H1 (cell line): ENCODE results near the gene FMNL2. TPM values are rescaled to one million over a fixed set of nuclear protein-coding genes. Genes with fewer than 3 reads are reported as not detected.

Source experiments
- CTCF ChIA-PET: fragments of 300-600 bp; sonication (Branson Sonifier 250); formaldehyde crosslinking; loops from one replicate; lab custom pipeline; 2021; ENCODE audit not compliant: partially characterized antibody; lab: Charles Lee
- POLR2A ChIA-PET: fragments of 300-600 bp; sonication (Branson Sonifier 250); formaldehyde crosslinking; loops from one replicate; lab custom pipeline; 2021; ENCODE audit warnings: inconsistent platforms; ENCODE audit not compliant: partially characterized antibody; lab: Charles Lee
- DNase-seq, 2 experiments: peaks; one replicate each; pipeline versions ENCODE4 v3.0.0 to v3.0.0-alpha.2; 2010 to 2022; ENCODE audit warnings: low spot score in 2 of 2, low read depth in 1 of 2, mixed read lengths in 1 of 2
- FAIRE-seq: peaks from 2 replicates; lab custom pipeline; 2011; peaks lifted over from hg19 to GRCh38; lab: Jason Lieb, UNC
- H2AFZ ChIP-seq: 2 replicates; pipeline ENCODE4 v1.8.1; 2012; ENCODE audit warnings: low read length, inconsistent platforms
- H2AK5ac ChIP-seq: 2 replicates; pipeline ENCODE4 v1.6.1; 2013; ENCODE audit warnings: low read depth, low read length
- H2BK120ac ChIP-seq: replicated peaks from 2 replicates; pipeline ENCODE3; 2013; ENCODE audit warnings: low read depth, low read length, inconsistent platforms
- H2BK12ac ChIP-seq: 2 replicates; pipeline ENCODE4 v1.6.1; 2013; ENCODE audit warnings: low read depth, low read length
- H2BK15ac ChIP-seq: 2 replicates; pipeline ENCODE4 v1.6.1; 2013; ENCODE audit warnings: low read length
- H2BK20ac ChIP-seq: 2 replicates; pipeline ENCODE4 v1.6.1; 2013; ENCODE audit warnings: low read length
- H2BK5ac ChIP-seq: 2 replicates; pipeline ENCODE4 v1.6.1; 2013; ENCODE audit warnings: low read depth, low read length
- H3K14ac ChIP-seq: 2 replicates; pipeline ENCODE4 v1.6.1; 2013; ENCODE audit warnings: inconsistent platforms; ENCODE audit not compliant: insufficient read length
- H3K18ac ChIP-seq: 2 replicates; pipeline ENCODE4 v1.6.1; 2013; ENCODE audit warnings: low read length; ENCODE audit errors: extremely low read depth
- H3K23ac ChIP-seq: 2 replicates; pipeline ENCODE4 v1.6.1; 2013; ENCODE audit warnings: inconsistent platforms; ENCODE audit not compliant: insufficient read length
- H3K23me2 ChIP-seq: 2 replicates; pipeline ENCODE4 v1.6.1; 2013; ENCODE audit warnings: low read depth, low read length
- H3K27ac ChIP-seq: 2 replicates; pipeline ENCODE4 v1.6.1; 2011; ENCODE audit warnings: low read depth, low read length, inconsistent platforms
- H3K27me3 ChIP-seq, 4 experiments: replicated peaks in 1 of 4; 1 replicate in 1 of 4; 2 replicates in 3 of 4; pipeline versions ENCODE4 v1.6.1 to v1.8.1; 2011 to 2013; ENCODE audit warnings: low read length in 3 of 4, mild to moderate bottlenecking in 3 of 4, inconsistent platforms in 2 of 4, mixed read lengths in 2 of 4, moderate library complexity in 1 of 4; ENCODE audit not compliant: control insufficient read depth in 3 of 4, insufficient read depth in 3 of 4; ENCODE audit errors: extremely low read depth in 1 of 4
- H3K36me3 ChIP-seq, 4 experiments: 2 replicates each; pipeline versions ENCODE4 v1.6.1 to v1.8.1; 2011 to 2013; ENCODE audit warnings: mild to moderate bottlenecking in 4 of 4, low read length in 3 of 4, moderate library complexity in 2 of 4, control low read depth in 1 of 4, inconsistent platforms in 1 of 4; ENCODE audit not compliant: insufficient read depth in 4 of 4, control insufficient read depth in 2 of 4
- H3K4ac ChIP-seq: replicated peaks from 2 replicates; pipeline ENCODE3; 2013; ENCODE audit warnings: low read length, low read depth, mixed read lengths, inconsistent platforms; ENCODE audit not compliant: insufficient read length
- H3K4me1 ChIP-seq, 4 experiments: replicated peaks in 1 of 4; 1 replicate in 1 of 4; 2 replicates in 3 of 4; pipeline versions ENCODE4 v1.6.1 to v1.8.1; 2011 to 2013; ENCODE audit warnings: low read length in 3 of 4, inconsistent platforms in 2 of 4, mixed read lengths in 1 of 4; ENCODE audit not compliant: insufficient read depth in 4 of 4, control insufficient read depth in 3 of 4
- H3K4me2 ChIP-seq, 2 experiments: 2 replicates each; pipeline versions ENCODE4 v1.6.1 to v1.8.1; 2011 to 2013; ENCODE audit warnings: low read depth in 2 of 2, low read length in 2 of 2, control low read depth in 1 of 2, inconsistent platforms in 1 of 2, mild to moderate bottlenecking in 1 of 2; ENCODE audit not compliant: insufficient read depth in 1 of 2
- H3K4me3 ChIP-seq, 4 experiments: fragments of 200-600, 300-600 bp in 1 of 4; sonication (generic), shearing (Covaris generic), sonication (Bioruptor Twin) in 1 of 4; 2 replicates each; pipeline versions ENCODE4 v1.5.1 to v1.8.1; 2011 to 2016; ENCODE audit warnings: low read length in 4 of 4, low read depth in 3 of 4, control low read depth in 2 of 4, inconsistent platforms in 2 of 4, mild to moderate bottlenecking in 2 of 4, mixed read lengths in 1 of 4, moderate library complexity in 1 of 4; ENCODE audit not compliant: insufficient read depth in 2 of 4; ENCODE audit errors: extremely low read depth in 1 of 4
- H3K56ac ChIP-seq: replicated peaks from 2 replicates; pipeline ENCODE3; 2013; ENCODE audit warnings: low read depth, mild to moderate bottlenecking, mixed read lengths, low read length, inconsistent platforms; ENCODE audit not compliant: insufficient read length
- H3K79me1 ChIP-seq: 2 replicates; pipeline ENCODE4 v1.6.1; 2013; ENCODE audit warnings: low read depth, low read length, control low read depth
- H3K79me2 ChIP-seq, 2 experiments: 2 replicates each; pipeline versions ENCODE4 v1.6.1 to v1.8.1; 2012 to 2013; ENCODE audit warnings: low read length in 2 of 2, mild to moderate bottlenecking in 2 of 2, inconsistent platforms in 1 of 2; ENCODE audit not compliant: insufficient read depth in 2 of 2, control insufficient read depth in 1 of 2
- H3K9ac ChIP-seq, 4 experiments: replicated peaks in 1 of 4; 1 replicate in 1 of 4; 2 replicates in 3 of 4; pipeline versions ENCODE4 v1.6.1 to v1.8.1; 2011 to 2013; ENCODE audit warnings: low read depth in 3 of 4, low read length in 3 of 4, control low read depth in 2 of 4, mild to moderate bottlenecking in 2 of 4, moderate library complexity in 2 of 4, inconsistent platforms in 1 of 4; ENCODE audit errors: extremely low read depth in 1 of 4
- H3K9me3 ChIP-seq, 2 experiments: 2 replicates each; pipeline versions ENCODE4 v1.6.1 to v1.8.1; 2012 to 2013; ENCODE audit warnings: mild to moderate bottlenecking in 2 of 2, moderate library complexity in 2 of 2, control low read depth in 1 of 2, inconsistent platforms in 1 of 2, low read depth in 1 of 2, low read length in 1 of 2, mixed read lengths in 1 of 2; ENCODE audit not compliant: insufficient read depth in 2 of 2
- H4K20me1 ChIP-seq, 2 experiments: replicated peaks in 1 of 2; 2 replicates each; pipeline versions ENCODE3 to v1.8.1; 2011 to 2013; ENCODE audit warnings: inconsistent platforms in 2 of 2, low read length in 2 of 2, mild to moderate bottlenecking in 1 of 2; ENCODE audit not compliant: insufficient read depth in 2 of 2, control insufficient read depth in 1 of 2
- H4K5ac ChIP-seq: 2 replicates; pipeline ENCODE4 v1.6.1; 2013; ENCODE audit warnings: low read length, low read depth, mixed read lengths, inconsistent platforms; ENCODE audit not compliant: insufficient read length
- H4K8ac ChIP-seq: 2 replicates; pipeline ENCODE4 v1.8.0; 2013; ENCODE audit warnings: mild to moderate bottlenecking, moderate library complexity, low read length, inconsistent platforms; ENCODE audit not compliant: insufficient read depth; ENCODE audit errors: extremely low read depth
- H4K91ac ChIP-seq: replicated peaks from 2 replicates; pipeline ENCODE3; 2013; ENCODE audit warnings: low read length, mixed read lengths, inconsistent platforms; ENCODE audit not compliant: insufficient read length
- WGBS, 2 experiments: shearing (Covaris generic) in 1 of 2; methylation state at CpG; one replicate each; pipeline versions ENCODE4 v1.1.6 to v1.1.7; 2013 to 2015; ENCODE audit warnings: low lambda C conversion rate in 2 of 2, mixed read lengths in 2 of 2, inconsistent platforms in 1 of 2, low coverage in 1 of 2, missing lambda C conversion rate in 1 of 2; ENCODE audit not compliant: insufficient replicate concordance in 2 of 2, insufficient coverage in 1 of 2, insufficient read length in 1 of 2; ENCODE audit errors: extremely low coverage in 1 of 2, missing lambda C conversion rate in 1 of 2; 5-methylcytosine and 5-hydroxymethylcytosine counted together
- polyA plus RNA-seq, 7 experiments: library from polyadenylated mRNA; depleted of rRNA in 3 of 7; stranded (reverse) in 5 of 7; unstranded in 2 of 7; fragments of >200 nt in 5 of 7; fragments of 200-250 nt in 2 of 7; gene quantifications; 1 replicate in 5 of 7; 2 replicates in 1 of 7; 4 replicates in 1 of 7; pipeline versions ENCODE4 v1.2.1 to v1.2.3, GENCODE V29; 2011 to 2013; ENCODE audit warnings: missing spikeins in 2 of 7, mixed read lengths in 2 of 7
- total RNA-seq: library from RNA; stranded (reverse); fragmentation: NEBNext Ultra II Directional; extraction: Animal tissue kit (Norgen Biotek cat#: 25700); gene quantifications from 2 replicates; pipeline ENCODE4 v1.2.1, GENCODE V29; 2021

Gene FMNL2
- total and polyA plus RNA-seq, 2 of the 8 experiments (the other 6 are each of a cell fraction or from before 2014, with no cell fraction given) = 15.5 to 45.1 TPM

- Histone ChIP-seq H2BK5ac (no peak overlapping the region), H3K23ac (no peak overlapping the region), H4K5ac (no peak overlapping the region), H3K27me3 (no peaks in the 10 kb centered on the region), H4K20me1 (peaks cover 1 to 5% of the 10 kb centered on the region in 2 experiments), H3K4me2 (no peak overlapping the region), H3K4me1 (peaks cover 0 to 11% (median 4%) of the 10 kb centered on the region in 4 experiments; a peak in 2 of 7 replicates), H3K18ac (no peak overlapping the region), H3K14ac (no peak overlapping the region), H2AK5ac (no peak overlapping the region), H3K27ac (no peak overlapping the region), H3K4ac (no peak overlapping the region), H3K79me2 (peaks cover 5 to 93% of the 10 kb centered on the region in 2 experiments), H4K8ac (no peak overlapping the region), H2AFZ (no peak overlapping the region), H3K79me1 (peaks cover 7% of the 10 kb centered on the region), H3K9me3 (no peaks in the 10 kb centered on the region), H3K36me3 (no peaks in the 10 kb centered on the region), H3K23me2 (no peaks in the 10 kb centered on the region), H4K91ac (no peak overlapping the region), H2BK12ac (no peak overlapping the region), H3K9ac (no peak overlapping the region), H2BK15ac (no peak overlapping the region), H3K4me3 (no peak overlapping the region), H2BK120ac (no peak overlapping the region), H3K56ac (no peak overlapping the region), H2BK20ac (no peak overlapping the region)
- FAIRE-seq (no peak), DNase-seq (no peak)
- 72% methylated on average over 2 of the region's 2 CpGs; no CpG with 5 or more reads in 1 of the 2 experiments for WGBS, 2 experiments
- CTCF ChIA-PET = interaction anchor here (0.9 to 1.2 kb wide), 4 partner anchors 8 to 110 kb away, joined by 3 to 4 read pairs (median 3); no protein-coding TSS in a partner anchor
- POLR2A ChIA-PET = interaction anchor here (1.0 kb wide), 1 partner anchor 9 kb away, joined by 4 read pairs; no protein-coding TSS in a partner anchor
These were observed 110.4 kb downstream of the FMNL2 start for GRCh38 chr2:152445375-152445774.
